HUDEP-2 (cell line): ENCODE data around the gene TPR.
"Not testable (repeated sequence)": the region's sequence is repeated elsewhere in the genome, so short reads cannot be mapped to it uniquely, and the experiment has no call there.

Experiments used
- DNase-seq, 76 experiments: peaks; one replicate each; lab custom pipeline; 2025; ENCODE audit not compliant: unreplicated experiment in 76 of 76; lab: John Stamatoyannopoulos, UW

TPR gene

DNA sequence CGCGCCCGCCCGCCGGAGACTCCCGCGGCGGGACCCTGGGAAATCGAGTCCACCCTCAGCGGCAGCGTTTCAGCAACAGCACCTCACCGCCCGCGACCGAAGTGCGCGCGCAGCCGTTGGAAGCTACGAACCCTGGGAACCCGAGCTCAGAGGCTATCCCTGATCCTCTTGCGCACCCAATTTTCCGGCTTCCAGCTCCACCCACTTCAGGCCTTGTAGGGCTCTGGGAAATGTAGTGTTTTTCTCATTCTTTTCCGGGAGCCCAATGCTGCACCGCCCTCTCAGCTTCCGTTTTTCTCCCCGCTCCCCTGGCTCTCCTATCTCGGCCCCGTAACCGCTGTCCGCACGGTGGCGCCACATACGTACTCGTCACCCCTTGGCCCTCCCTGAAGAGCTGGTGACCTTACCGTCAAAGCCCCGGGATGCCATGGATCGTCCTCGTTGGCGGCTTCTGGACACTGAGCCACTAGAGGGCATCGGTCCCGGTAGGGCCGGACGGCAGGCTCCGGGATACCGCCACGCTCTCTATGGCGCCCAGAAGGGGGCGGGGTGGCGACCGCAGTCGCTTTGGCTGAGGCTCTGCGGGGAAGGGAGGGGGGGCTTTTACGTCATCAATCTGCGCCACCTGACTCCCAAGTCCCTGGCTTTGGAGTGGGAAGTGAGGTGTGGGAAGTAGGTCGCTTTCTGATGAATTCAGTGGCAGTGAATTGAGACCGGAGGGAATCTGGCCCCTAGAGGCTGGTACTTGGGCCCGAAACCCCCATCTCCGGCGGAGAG is at the start of gene TPR, which contains the start of gene ODR4:
Gene TPR (minus strand): TSS at position 102 of the 777 bp plus-strand sequence. CDS start 225 bp downstream, outside the sequence.
Gene ODR4 (plus strand): TSS at position 687 of the 777 bp plus-strand sequence. CDS start 3,948 bp downstream, outside the sequence.
- peak; percentile 86 to 99 (median 96) for DNase-seq

DNA sequence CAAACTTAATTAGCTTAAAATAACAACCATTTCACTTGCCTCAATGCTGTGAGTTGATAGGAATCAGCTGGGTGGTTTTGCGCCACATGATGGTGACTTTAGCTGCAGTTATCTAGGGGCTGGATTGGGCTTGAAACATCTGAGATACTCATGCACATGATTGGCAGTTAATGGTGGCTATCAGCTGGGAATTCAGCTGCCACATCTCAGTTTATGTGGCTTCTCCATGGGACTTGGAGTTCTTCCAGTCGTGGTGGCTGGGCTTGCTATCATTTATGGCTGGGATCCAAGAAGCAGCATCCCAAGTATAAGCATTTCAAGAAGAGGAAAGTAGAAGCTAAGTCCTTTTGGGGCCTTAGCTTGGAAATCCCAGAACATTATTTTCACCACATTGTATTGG is 49.5 kb upstream of the TPR start:
- peak in 71 of 76 experiments; percentile 3 to 86 (median 56) for DNase-seq

DNA sequence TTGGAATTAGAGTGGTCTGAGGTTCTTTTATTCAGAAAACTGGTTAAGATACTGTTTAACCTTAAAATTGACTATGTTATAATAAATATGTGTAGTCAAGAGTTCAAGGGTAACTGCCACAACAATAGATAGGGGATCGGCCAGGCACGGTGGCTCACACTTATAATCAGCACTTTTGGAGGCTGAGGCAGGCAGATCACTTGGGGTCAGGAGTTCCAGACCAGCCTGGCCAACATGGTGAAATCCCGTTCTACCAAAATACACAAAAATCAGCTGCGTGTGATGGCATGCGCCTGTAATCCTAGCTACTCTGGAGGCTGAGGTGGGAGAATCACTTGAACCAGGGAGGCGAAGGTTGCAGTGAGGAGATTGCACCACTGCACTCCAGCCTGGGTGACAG is 46.4 kb upstream of the TPR start:
- DNase-seq, result no peak

GRCh38 chr1:186420923-186421322 is 45.9 kb upstream of the TPR start:
- DNase-seq, result no peak

GRCh38 chr1:186420311-186420710 is 45.3 kb upstream of the TPR start:
- no peak for DNase-seq

DNA sequence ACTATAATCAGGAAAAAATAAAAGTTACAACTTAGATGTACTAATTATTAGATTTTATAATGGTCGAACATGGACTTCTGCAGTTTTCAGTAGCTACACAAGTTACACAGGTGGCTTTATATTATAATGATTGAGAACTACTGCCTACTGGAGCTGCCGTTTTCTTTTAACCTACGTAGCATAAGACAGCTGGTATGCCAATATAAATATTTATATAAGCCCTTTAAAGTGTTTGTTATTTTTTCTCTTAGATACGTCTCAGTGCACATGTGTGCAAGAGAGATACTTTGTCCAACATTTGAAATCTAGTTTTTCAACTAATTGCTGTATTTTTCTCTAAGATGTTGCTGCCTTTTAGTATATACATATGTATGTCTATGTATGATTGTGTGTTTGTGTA is 43.5 kb upstream of the TPR start:
- DNase-seq, result no peak

GRCh38 chr1:186413319-186413718 is 38.3 kb upstream of the TPR start:
- DNase-seq, result no peak

GRCh38 chr1:186409091-186409490 is 34.0 kb upstream of the TPR start:
- no peak for DNase-seq

DNA sequence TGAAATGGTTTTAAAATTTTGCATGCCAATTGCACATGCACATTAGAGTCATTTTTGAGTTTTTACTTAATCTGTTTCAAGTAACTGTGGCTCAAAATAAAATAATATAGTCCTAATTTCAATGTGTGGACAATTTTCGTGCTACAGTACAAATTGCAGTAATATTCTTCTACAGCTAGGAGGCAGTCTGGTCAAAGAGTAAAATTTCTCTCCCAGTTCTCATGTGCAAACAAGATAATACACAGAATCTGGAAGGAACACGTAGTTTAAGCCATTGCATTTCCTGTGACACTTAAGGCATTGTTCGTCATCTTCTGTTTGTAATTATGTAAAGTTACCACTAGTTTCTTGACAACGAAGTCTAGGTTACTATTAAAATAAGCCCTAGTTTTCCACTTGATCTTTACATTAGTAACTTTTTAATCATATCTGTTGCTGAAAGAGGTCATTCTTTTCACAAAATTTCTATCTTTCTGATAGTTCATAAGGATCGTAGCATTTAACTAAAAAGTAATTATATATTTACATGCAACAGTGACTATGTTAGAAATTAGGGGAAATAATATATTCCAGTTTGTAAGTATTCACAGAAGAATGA is 29.5 kb upstream of the TPR start:
- DNase-seq, result peak in 30 of 76 experiments; percentile 6 to 61 (median 26)

- DNase-seq, result no peak
Observed at GRCh38 chr1:186403632-186404031, 28.6 kb upstream of the TPR start.

DNA sequence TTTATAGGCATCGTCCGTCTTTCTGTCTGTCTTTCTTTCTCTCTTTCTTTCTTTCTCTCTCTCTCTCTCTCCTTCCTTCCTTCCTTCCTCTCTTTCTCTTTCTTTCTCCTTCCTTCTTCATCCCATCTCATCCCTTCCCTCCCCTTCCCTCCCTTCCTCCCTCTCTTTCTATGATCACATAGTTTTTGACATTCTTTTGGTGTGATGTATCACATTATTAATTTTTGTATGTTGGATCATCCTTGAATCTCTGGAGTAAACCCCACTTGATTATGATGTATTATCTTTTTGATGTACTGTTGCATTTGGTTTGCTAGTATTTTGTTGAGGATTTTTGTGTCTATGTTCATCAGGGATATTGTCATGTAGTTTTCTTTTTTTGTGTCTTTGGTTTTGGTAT is 26.4 kb upstream of the TPR start:
- not testable (repeated sequence) for DNase-seq

- not testable (repeated sequence) for DNase-seq
Observed at GRCh38 chr1:186392711-186393110, 17.7 kb upstream of the TPR start.

GRCh38 chr1:186391841-186392240 is 16.8 kb upstream of the TPR start:
- DNase-seq, result no peak

DNA sequence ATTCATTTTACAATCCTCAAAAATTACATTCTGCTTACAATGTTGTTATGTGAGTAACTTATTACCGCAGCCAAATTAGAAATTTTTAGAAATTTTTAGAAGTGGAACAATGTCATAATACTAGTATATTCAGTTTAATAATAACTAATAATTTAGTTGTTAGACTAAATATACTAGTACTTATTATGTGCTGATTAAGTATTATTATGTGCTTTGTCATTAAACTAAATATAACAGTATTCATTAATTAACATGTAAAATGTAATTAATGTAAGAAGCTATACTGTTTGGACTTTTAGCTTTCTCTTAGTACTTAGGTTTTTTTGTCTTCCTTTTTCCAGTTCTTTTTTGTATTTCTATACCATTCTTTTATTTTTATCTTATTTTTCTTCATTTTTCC is 15.9 kb upstream of the TPR start:
- no peak for DNase-seq

GRCh38 chr1:186386725-186387383 is 11.8 kb upstream of the TPR start:
- DNase-seq, result no peak

GRCh38 chr1:186375929-186376319 is 871 bp upstream of the TPR start:
- peak in 7 of 76 experiments; percentile 20 to 50 (median 38) for DNase-seq

GRCh38 chr1:186374303-186375151 is 526 bp downstream of the TPR start:
- DNase-seq, result peak in 44 of 76 experiments; percentile 1 to 61 (median 24)

DNA sequence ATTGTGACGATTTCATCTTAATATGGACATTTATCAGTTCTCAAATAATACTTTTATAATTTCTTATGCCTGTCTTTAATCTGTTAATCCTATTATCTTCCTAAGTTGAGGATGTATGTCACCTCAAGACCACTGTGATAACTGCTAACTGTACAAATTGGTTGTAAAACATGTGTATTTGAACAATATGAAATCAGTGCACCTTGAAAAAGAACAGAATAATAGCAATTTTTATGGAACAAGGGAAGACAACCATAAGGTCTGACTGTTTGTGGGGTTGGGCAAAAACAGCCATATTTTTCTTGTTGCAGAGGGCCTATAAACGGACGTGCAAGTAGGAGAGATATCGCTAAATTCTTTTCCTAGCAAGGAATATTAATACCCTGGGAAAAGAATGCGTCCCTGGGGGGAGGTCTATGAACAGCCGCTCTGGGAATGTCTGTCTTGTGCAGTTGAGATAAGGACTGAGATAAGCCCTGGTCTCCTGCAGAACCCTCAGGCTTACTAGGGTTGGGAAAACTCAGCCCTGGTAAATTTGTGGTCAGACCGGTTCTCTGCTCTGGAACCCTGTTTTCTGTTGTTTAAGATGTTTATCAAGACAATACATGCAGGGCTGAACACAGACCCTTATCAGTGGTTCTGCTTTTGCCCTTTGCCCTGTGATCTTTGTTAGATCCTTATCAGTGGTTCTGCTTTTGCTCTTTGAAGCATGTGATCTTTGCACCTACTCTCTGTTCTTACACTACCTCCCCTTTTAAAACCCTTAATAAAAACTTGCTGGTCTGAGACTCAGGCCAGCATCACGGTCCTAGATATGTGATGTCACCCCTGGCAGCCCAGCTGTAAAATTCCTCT is 27.0 kb downstream of the TPR start:
- DNase-seq, result peak in 3 of 76 experiments; percentile 5 to 18 (median 17)

- no peak for DNase-seq
Observed at GRCh38 chr1:186340772-186341171, 34.3 kb downstream of the TPR start.

DNA sequence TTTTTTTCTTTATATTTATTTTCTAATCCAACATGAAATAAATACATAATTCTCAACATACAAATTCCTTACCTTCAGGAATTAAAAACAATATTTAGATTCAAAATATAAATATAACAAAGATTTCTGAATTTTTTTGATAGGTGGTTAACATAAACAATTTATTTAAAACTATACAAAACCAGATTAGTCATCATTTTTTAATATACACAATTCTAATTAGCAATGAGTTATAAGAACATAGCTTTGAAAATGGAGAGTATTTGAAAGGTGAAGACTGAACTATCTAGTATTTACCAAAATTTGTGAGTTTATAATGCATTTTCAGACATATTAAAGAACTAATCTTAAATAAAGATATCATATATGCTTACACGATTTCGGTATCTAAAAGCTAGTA is 37.5 kb downstream of the TPR start:
- no peak for DNase-seq
